ENCODE measurements around the gene HAUS5. TPM values are rescaled to one million over a fixed set of nuclear protein-coding genes. Genes with fewer than 3 reads are reported as not detected.

Gene HAUS5
- total RNA-seq, 3 donors from 2014 or later (not counting 1 experiment from before 2014, with no cell fraction given): 17.5 to 26.4 (median 21.6) TPM

- H3K4me3 Mint-ChIP-seq: no peak overlapping the region
- H3K36me3 Mint-ChIP-seq: no peaks in the 10 kb centered on the region
These were observed 47.3 kb upstream of the HAUS5 start for GRCh38 chr19:35565016-35565856.

GRCh38 chr19:35566738-35567137 lies 45.8 kb upstream of the HAUS5 start:
- Mint-ChIP-seq H3K36me3 (no peaks in the 10 kb centered on the region), H3K27me3 (ENCODE audit: low read depth in 2 of 2) (peaks cover 12 to 22% of the 10 kb centered on the region in 2 donors), H3K27ac (no peak overlapping the region), H3K4me1 (no peaks in the 10 kb centered on the region), H3K9me3 (no peaks in the 10 kb centered on the region), H3K4me3 (no peak overlapping the region)
- intact Hi-C loops (cut with micrococcal nuclease): no loop called here
- Histone ChIP-seq H3K4me1 (ENCODE audit: control insufficient read depth, insufficient read depth, low read length) (no peaks in the 10 kb centered on the region), H3K27me3 (ENCODE audit: control insufficient read depth, insufficient read depth, low read length) (peaks cover 2% of the 10 kb centered on the region), H3K36me3 (ENCODE audit: control insufficient read depth, insufficient read depth, low read length) (no peaks in the 10 kb centered on the region), H3K27ac (ENCODE audit: low read length) (no peak overlapping the region), H3K4me3 (ENCODE audit: low read length) (no peak overlapping the region), H3K9me3 (ENCODE audit: control insufficient read depth, insufficient read depth, low read length) (no peaks in the 10 kb centered on the region)
- no peak for TF ChIP-seq CTCF (IDR thresholded peaks at IDR 0.05)
- ATAC-seq: no peak
- DNase-seq: no peak
- 90% methylated on average over 5 of the region's 7 CpGs for WGBS (ENCODE audit: insufficient coverage)

More at GRCh38 chr19:35565016-35565856, 47.3 kb upstream of the HAUS5 start:
- WGBS (ENCODE audit: insufficient coverage): 82% methylated on average over 10 of the region's 12 CpGs
- Mint-ChIP-seq H3K4me1 (no peaks in the 10 kb centered on the region), H3K27me3 (ENCODE audit: low read depth in 2 of 2) (peaks cover 4 to 27% of the 10 kb centered on the region in 2 donors), H3K9me3 (no peaks in the 10 kb centered on the region), H3K27ac (no peak overlapping the region)
- Histone ChIP-seq H3K27me3 (ENCODE audit: control insufficient read depth, insufficient read depth, low read length) (no peaks in the 10 kb centered on the region), H3K36me3 (ENCODE audit: control insufficient read depth, insufficient read depth, low read length) (no peaks in the 10 kb centered on the region), H3K9me3 (ENCODE audit: control insufficient read depth, insufficient read depth, low read length) (no peaks in the 10 kb centered on the region), H3K4me1 (ENCODE audit: control insufficient read depth, insufficient read depth, low read length) (no peaks in the 10 kb centered on the region), H3K4me3 (ENCODE audit: low read length) (no peak overlapping the region), H3K27ac (ENCODE audit: low read length) (no peak overlapping the region)
- DNase-seq (no peak), ATAC-seq (no peak)
- no peak for TF ChIP-seq CTCF (IDR thresholded peaks at IDR 0.05)
- intact Hi-C loops (cut with micrococcal nuclease): no loop called here

DNA sequence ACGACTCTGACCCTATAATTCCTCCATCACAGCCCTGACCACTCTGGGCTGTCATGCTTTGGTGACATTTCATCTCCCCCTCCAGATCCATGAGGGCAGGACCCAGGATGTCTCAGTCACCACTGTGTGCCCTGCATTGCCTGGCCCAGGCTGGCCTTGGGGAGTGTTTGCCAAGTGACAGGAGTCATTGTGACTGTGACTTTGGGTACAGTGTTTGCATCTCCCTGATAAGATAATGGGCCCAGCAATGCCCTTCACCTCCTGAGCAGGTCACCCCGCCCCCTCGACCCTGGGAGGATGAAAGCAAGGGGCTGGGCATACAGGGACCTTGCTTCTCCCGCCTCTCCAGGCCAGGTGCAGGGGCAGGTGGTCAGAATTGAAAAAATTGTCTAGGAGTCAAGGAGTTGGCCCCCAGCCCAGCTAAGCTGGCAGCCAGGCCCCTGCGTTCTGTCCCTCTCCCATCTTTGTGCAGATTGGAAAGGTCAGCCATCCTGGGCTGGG lies 43.2 kb upstream of the HAUS5 start:
- no peak overlapping the region for H3K27ac Mint-ChIP-seq
- H3K9me3 ChIP-seq (ENCODE audit: control insufficient read depth, insufficient read depth, low read length): no peaks in the 10 kb centered on the region
- no peak overlapping the region for H3K27ac ChIP-seq (ENCODE audit: low read length)
- no peaks in the 10 kb centered on the region for H3K36me3 ChIP-seq (ENCODE audit: control insufficient read depth, insufficient read depth, low read length)
- intact Hi-C loops (cut with micrococcal nuclease): no loop called here
- ATAC-seq (no peak), DNase-seq (no peak)
- H3K4me3 ChIP-seq (ENCODE audit: low read length): no peak overlapping the region
- H3K27me3 ChIP-seq (ENCODE audit: control insufficient read depth, insufficient read depth, low read length): peaks cover 2% of the 10 kb centered on the region
- H3K27me3 Mint-ChIP-seq (ENCODE audit: low read depth in 2 of 2): peaks cover 12 to 20% of the 10 kb centered on the region in 2 donors
- no peaks in the 10 kb centered on the region for H3K9me3 Mint-ChIP-seq
- H3K4me3 Mint-ChIP-seq: no peak overlapping the region
- H3K36me3 Mint-ChIP-seq: no peaks in the 10 kb centered on the region
- no peaks in the 10 kb centered on the region for H3K4me1 ChIP-seq (ENCODE audit: control insufficient read depth, insufficient read depth, low read length)
- H3K4me1 Mint-ChIP-seq: no peaks in the 10 kb centered on the region
- TF ChIP-seq CTCF (IDR thresholded peaks at IDR 0.05): no peak
- WGBS (ENCODE audit: insufficient coverage): 64% methylated on average over 5 of the region's 5 CpGs
